ENCODE results near the gene PRDM16.

PRDM16 gene

GRCh38 chr1:3167255-3167654, 98.3 kb downstream of the PRDM16 start:
- Histone ChIP-seq H3K4me3 (ENCODE audit: low read length, poor library complexity, severe bottlenecking) (no peak overlapping the region), H3K27me3 (ENCODE audit: insufficient read depth, low read length, poor library complexity, severe bottlenecking) (no peaks in the 10 kb centered on the region), H3K9me2 (replicated peaks; ENCODE audit: low read depth, low read length) (no peaks in the 10 kb centered on the region), H3K36me3 (ENCODE audit: insufficient read depth, low read length) (no peaks in the 10 kb centered on the region), H3F3A (ENCODE audit: low read depth) (no peaks in the 10 kb centered on the region), H3K4me1 (ENCODE audit: insufficient read depth, low read length, poor library complexity, severe bottlenecking) (no peaks in the 10 kb centered on the region), H3K9me3 (ENCODE audit: insufficient read depth, low read depth, low read length) (no peaks in the 10 kb centered on the region), H2AFZ (ENCODE audit: low read length) (no peak overlapping the region), H3K9ac (ENCODE audit: low read depth, low read length, poor library complexity, severe bottlenecking) (no peak overlapping the region), H3K79me2 (ENCODE audit: insufficient read depth, low read length) (no peaks in the 10 kb centered on the region), H3K4me2 (ENCODE audit: low read depth, low read length, poor library complexity, severe bottlenecking) (no peak overlapping the region), H4K20me1 (ENCODE audit: insufficient read depth, low read length, poor library complexity, severe bottlenecking) (peaks cover 3% of the 10 kb centered on the region)
- TF ChIP-seq CTCF (conservative IDR thresholded peaks at IDR 0.05; ENCODE audit: low read length), result no peak
- TF ChIP-seq EZH2phosphoT487 (IDR thresholded peaks at IDR 0.05; ENCODE audit: borderline replicate concordance), result no peak

- no peaks in the 10 kb centered on the region for H3K4me1 ChIP-seq (ENCODE audit: insufficient read depth, low read length, poor library complexity, severe bottlenecking)
These were observed 99.7 kb downstream of the PRDM16 start for GRCh38 chr1:3168678-3169077.

GRCh38 chr1:3169665-3170356, 100.8 kb downstream of the PRDM16 start:
- Histone ChIP-seq H3K4me3 (ENCODE audit: low read length, poor library complexity, severe bottlenecking) (no peak overlapping the region), H3K36me3 (ENCODE audit: insufficient read depth, low read length) (no peaks in the 10 kb centered on the region), H3K27me3 (ENCODE audit: insufficient read depth, low read length, poor library complexity, severe bottlenecking) (no peaks in the 10 kb centered on the region), H3K4me2 (ENCODE audit: low read depth, low read length, poor library complexity, severe bottlenecking) (no peak overlapping the region), H3K4me1 (ENCODE audit: insufficient read depth, low read length, poor library complexity, severe bottlenecking) (no peaks in the 10 kb centered on the region), H3K9me2 (replicated peaks; ENCODE audit: low read depth, low read length) (no peaks in the 10 kb centered on the region), H2AFZ (ENCODE audit: low read length) (no peak overlapping the region), H4K20me1 (ENCODE audit: insufficient read depth, low read length, poor library complexity, severe bottlenecking) (peaks cover 3% of the 10 kb centered on the region), H3K79me2 (ENCODE audit: insufficient read depth, low read length) (no peaks in the 10 kb centered on the region), H3K9me3 (ENCODE audit: insufficient read depth, low read depth, low read length) (no peaks in the 10 kb centered on the region), H3K9ac (ENCODE audit: low read depth, low read length, poor library complexity, severe bottlenecking) (no peak overlapping the region), H3F3A (ENCODE audit: low read depth) (no peaks in the 10 kb centered on the region)
- TF ChIP-seq EZH2phosphoT487 (IDR thresholded peaks at IDR 0.05; ENCODE audit: borderline replicate concordance) (no peak), CTCF (conservative IDR thresholded peaks at IDR 0.05; ENCODE audit: low read length) (no peak)

More at GRCh38 chr1:3168678-3169077, 99.7 kb downstream of the PRDM16 start:
- no peak overlapping the region for H3K4me2 ChIP-seq (ENCODE audit: low read depth, low read length, poor library complexity, severe bottlenecking)
- no peak overlapping the region for H3K9ac ChIP-seq (ENCODE audit: low read depth, low read length, poor library complexity, severe bottlenecking)
- H2AFZ ChIP-seq (ENCODE audit: low read length), result no peak overlapping the region
- H4K20me1 ChIP-seq (ENCODE audit: insufficient read depth, low read length, poor library complexity, severe bottlenecking), result peaks cover 3% of the 10 kb centered on the region
- H3K9me3 ChIP-seq (ENCODE audit: insufficient read depth, low read depth, low read length), result no peaks in the 10 kb centered on the region
- H3K79me2 ChIP-seq (ENCODE audit: insufficient read depth, low read length), result no peaks in the 10 kb centered on the region
- no peaks in the 10 kb centered on the region for H3K36me3 ChIP-seq (ENCODE audit: insufficient read depth, low read length)
- H3K4me3 ChIP-seq (ENCODE audit: low read length, poor library complexity, severe bottlenecking), result no peak overlapping the region
- no peaks in the 10 kb centered on the region for H3F3A ChIP-seq (ENCODE audit: low read depth)
- TF ChIP-seq EZH2phosphoT487 (IDR thresholded peaks at IDR 0.05; ENCODE audit: borderline replicate concordance) (no peak), CTCF (conservative IDR thresholded peaks at IDR 0.05; ENCODE audit: low read length) (no peak)
- H3K9me2 ChIP-seq (replicated peaks; ENCODE audit: low read depth, low read length), result no peaks in the 10 kb centered on the region
- H3K27me3 ChIP-seq (ENCODE audit: insufficient read depth, low read length, poor library complexity, severe bottlenecking), result no peaks in the 10 kb centered on the region
